GM19455 (cell line): ENCODE results near the gene SURF1.
"Not testable (repeated sequence)": the region's sequence is repeated elsewhere in the genome, so short reads cannot be mapped to it uniquely, and the experiment has no call there.

Experiments used
- ATAC-seq: cut with Tn5 transposase; IDR thresholded peaks from one replicate; pipeline ENCODE4 v1.9.1; 2021; ENCODE audit not compliant: unreplicated experiment

The SURF1 gene

GRCh38 chr9:133327021-133327420 lies 29.3 kb downstream of the SURF1 start:
- not testable (repeated sequence) for ATAC-seq

- ATAC-seq, result no peak
Measured at GRCh38 chr9:133323991-133324703, 32.1 kb downstream of the SURF1 start.

- ATAC-seq, result no peak
Measured at GRCh38 chr9:133323211-133323610, 33.1 kb downstream of the SURF1 start.

- ATAC-seq, result no peak
Measured at GRCh38 chr9:133322701-133323100, 33.6 kb downstream of the SURF1 start.

GRCh38 chr9:133321411-133321935 lies 34.8 kb downstream of the SURF1 start:
- no peak for ATAC-seq

GRCh38 chr9:133320421-133320881 lies 35.8 kb downstream of the SURF1 start:
- ATAC-seq, result no peak

- not testable (repeated sequence) for ATAC-seq
Measured at GRCh38 chr9:133317551-133317950, 38.7 kb downstream of the SURF1 start.

- ATAC-seq, result no peak
Measured at GRCh38 chr9:133315997-133316396, 40.3 kb downstream of the SURF1 start.

GRCh38 chr9:133309608-133310007 lies 46.7 kb downstream of the SURF1 start:
- ATAC-seq, result no peak

- ATAC-seq, result no peak
Measured at GRCh38 chr9:133307301-133307700, 49.0 kb downstream of the SURF1 start.

- no peak for ATAC-seq
Measured at GRCh38 chr9:133306242-133307204, 49.8 kb downstream of the SURF1 start.

- no peak for ATAC-seq
Measured at GRCh38 chr9:133305731-133306130, 50.6 kb downstream of the SURF1 start.

GRCh38 chr9:133304477-133305377 lies 51.6 kb downstream of the SURF1 start:
- ATAC-seq, result no peak

GRCh38 chr9:133304158-133304470 lies 52.2 kb downstream of the SURF1 start:
- no peak for ATAC-seq

- no peak for ATAC-seq
Measured at GRCh38 chr9:133303266-133304157, 52.8 kb downstream of the SURF1 start.
